Measurements from ENCODE around the gene MACROD2.

- TF ChIP-seq POLR2A (IDR thresholded peaks at IDR 0.05) (no peak), CTCF (IDR thresholded peaks at IDR 0.05) (no peak)
These were observed 1568.5 kb downstream of the MACROD2 start for GRCh38 chr20:15563836-15564235.

All from suprapubic skin (tissue), 3 donors.